Cardiac muscle cell (in vitro differentiated cells and primary cell): ENCODE measurements around the gene NEK7. TPM values are rescaled to one million over a fixed set of nuclear protein-coding genes. Genes with fewer than 3 reads are reported as not detected.

ENCODE experiments used
- DNase-seq, 2 donors: peaks; one replicate each; pipeline versions ENCODE4 v3.0.0 to v3.0.0-alpha.2; 2010 to 2017; ENCODE audit warnings: low read depth in 1 of 2, low spot score in 1 of 2
- H3K27ac ChIP-seq: fragments of 200-600 bp; sonication (generic); 2 replicates; pipeline ENCODE4 v1.5.1; 2016
- H3K27me3 ChIP-seq: fragments of 200-600 bp; sonication (generic); 2 replicates; pipeline ENCODE4 v1.6.0; 2016; ENCODE audit warnings: control low read depth
- H3K36me3 ChIP-seq: fragments of 200-600 bp; sonication (generic); 2 replicates; pipeline ENCODE4 v1.5.1; 2016; ENCODE audit warnings: control low read depth
- H3K4me1 ChIP-seq: fragments of 200-600 bp; sonication (generic); 2 replicates; pipeline ENCODE4 v1.8.1; 2017; ENCODE audit warnings: low read depth, mild to moderate bottlenecking, mixed run types
- H3K4me3 ChIP-seq: fragments of 200-600 bp; sonication (generic); 2 replicates; pipeline ENCODE4 v1.5.1; 2016; ENCODE audit warnings: mild to moderate bottlenecking
- H3K9me3 ChIP-seq: fragments of 200-600 bp; sonication (generic); 2 replicates; pipeline ENCODE4 v1.5.1; 2017; ENCODE audit warnings: low read depth, mild to moderate bottlenecking, control low read depth
- polyA plus RNA-seq: library from polyadenylated mRNA; unstranded; fragments of >200 nt; fragmentation: Nextera tagmentation; extraction: Ambion mirVana; gene quantifications from 2 replicates; pipeline ENCODE4 v1.2.1, GENCODE V29; 2016
- total RNA-seq: library from RNA; depleted of rRNA; stranded (reverse); fragments of >200 nt; gene quantifications from 2 replicates; pipeline ENCODE4 v1.2.3, GENCODE V29; 2016
- TF ChIP-seq, protein P1 (sequence below): IDR thresholded peaks from 2 replicates; pipeline ENCODE4 v1.5.1; 2012; ENCODE audit warnings: low read depth, mild to moderate bottlenecking, low read length

Gene NEK7
- total and polyA plus RNA-seq, 2 experiments from 2014 or later = 46.1 to 63.1 TPM

DNA sequence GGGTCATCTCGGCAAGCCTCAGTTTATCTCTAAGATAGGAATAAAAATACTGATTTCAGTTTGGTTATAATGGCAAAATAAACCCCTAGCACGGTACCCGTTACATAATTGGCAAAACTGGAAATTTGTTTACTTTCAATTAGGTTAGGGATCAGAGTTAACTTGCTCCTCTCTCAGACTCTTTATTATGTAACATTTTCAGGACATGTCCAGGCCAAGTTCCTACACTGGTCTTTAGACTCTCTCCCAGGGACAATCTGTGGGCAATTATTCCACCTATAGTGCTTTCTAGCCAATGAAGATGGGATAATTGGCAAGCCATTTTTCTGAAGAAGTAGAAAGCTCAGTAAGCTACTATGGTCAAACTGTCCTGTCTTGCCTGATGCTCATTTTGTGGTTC, 189.4 kb downstream of the NEK7 start:
- TF ChIP-seq, protein P1, sequence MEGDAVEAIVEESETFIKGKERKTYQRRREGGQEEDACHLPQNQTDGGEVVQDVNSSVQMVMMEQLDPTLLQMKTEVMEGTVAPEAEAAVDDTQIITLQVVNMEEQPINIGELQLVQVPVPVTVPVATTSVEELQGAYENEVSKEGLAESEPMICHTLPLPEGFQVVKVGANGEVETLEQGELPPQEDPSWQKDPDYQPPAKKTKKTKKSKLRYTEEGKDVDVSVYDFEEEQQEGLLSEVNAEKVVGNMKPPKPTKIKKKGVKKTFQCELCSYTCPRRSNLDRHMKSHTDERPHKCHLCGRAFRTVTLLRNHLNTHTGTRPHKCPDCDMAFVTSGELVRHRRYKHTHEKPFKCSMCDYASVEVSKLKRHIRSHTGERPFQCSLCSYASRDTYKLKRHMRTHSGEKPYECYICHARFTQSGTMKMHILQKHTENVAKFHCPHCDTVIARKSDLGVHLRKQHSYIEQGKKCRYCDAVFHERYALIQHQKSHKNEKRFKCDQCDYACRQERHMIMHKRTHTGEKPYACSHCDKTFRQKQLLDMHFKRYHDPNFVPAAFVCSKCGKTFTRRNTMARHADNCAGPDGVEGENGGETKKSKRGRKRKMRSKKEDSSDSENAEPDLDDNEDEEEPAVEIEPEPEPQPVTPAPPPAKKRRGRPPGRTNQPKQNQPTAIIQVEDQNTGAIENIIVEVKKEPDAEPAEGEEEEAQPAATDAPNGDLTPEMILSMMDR = no peak
- Histone ChIP-seq H3K27me3 (no peaks in the 10 kb centered on the region), H3K9me3 (no peaks in the 10 kb centered on the region), H3K4me1 (no peaks in the 10 kb centered on the region), H3K36me3 (no peaks in the 10 kb centered on the region), H3K4me3 (no peak overlapping the region), H3K27ac (no peak overlapping the region)
- DNase-seq = no peak

DNA sequence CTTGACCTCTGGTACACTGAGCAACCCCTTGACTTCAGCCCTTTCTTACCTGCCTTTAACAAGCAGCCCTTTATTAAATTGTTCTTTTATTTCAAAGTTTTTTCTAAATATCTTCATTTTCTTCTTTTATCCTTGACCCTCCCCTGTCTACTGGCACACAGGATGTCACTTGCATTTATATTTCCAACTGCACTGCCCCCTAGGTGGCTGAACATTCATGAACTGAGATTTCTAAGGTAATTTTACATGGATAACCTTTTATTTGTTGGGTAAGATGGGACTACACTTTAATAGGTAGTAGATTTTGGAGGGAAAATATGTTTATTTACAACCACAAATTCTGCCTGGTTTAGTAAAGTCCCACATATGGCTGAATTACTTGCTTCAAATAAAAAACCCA, 193.7 kb downstream of the NEK7 start:
- Histone ChIP-seq H3K27me3 (no peaks in the 10 kb centered on the region), H3K36me3 (no peaks in the 10 kb centered on the region), H3K9me3 (no peaks in the 10 kb centered on the region), H3K4me1 (no peaks in the 10 kb centered on the region), H3K27ac (no peak overlapping the region), H3K4me3 (no peak overlapping the region)
- TF ChIP-seq, protein P1 = peak; percentile 12
- DNase-seq = no peak

DNA sequence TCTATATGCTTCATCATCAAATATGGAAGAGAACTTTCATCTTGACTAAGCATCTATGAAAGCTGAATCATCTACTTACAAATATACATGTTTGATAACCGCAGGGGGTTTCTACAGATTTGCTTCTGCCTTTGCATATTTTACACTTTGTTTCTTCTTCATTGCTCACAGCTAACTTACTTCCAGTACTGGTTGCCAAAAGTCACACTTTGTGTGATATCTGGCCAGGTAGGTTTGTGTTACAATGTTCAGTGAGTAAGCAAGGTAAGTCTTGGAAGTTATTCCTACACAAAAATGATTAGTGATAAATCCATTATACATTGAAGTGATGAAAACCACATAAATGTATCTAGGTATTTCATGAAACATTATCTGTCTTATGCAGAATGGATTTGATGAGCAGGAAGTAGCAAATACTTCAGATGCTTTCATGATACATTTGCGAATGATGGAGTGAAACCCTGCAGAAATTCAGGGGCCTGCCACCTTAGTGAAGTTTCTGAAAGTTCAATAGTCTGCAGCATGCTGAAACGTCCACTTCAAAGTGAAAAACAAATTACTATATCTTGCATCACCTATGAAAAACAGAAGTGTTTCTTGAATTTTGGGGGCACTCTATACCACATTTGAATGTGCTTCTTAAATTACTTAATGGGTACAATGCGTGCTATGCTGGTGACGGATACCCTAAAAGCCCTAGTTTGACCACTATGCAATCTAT, 196.3 kb downstream of the NEK7 start:
- TF ChIP-seq, protein P1 = no peak
- Histone ChIP-seq H3K9me3 (no peaks in the 10 kb centered on the region), H3K4me3 (no peak overlapping the region), H3K27ac (no peak overlapping the region), H3K27me3 (no peaks in the 10 kb centered on the region), H3K36me3 (no peaks in the 10 kb centered on the region), H3K4me1 (no peaks in the 10 kb centered on the region)
- no peak for DNase-seq

DNA sequence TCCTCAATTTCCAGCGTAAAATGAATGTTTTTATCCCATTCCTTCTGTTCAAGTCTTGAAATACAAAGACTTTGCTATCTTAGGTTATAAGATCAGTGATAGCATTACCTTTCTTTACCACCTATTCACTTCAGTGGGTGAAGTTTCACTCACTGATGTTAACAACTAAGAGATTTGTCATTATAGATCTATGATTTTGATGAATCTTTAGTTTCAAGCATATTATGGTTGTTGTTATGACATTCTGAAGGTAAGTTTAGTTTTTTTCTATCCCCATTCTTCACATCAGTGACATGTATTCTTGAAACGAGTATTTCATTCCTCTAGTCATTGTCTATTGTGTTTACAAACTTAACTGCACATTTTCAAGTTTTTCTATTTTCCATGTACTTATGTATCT, 201.1 kb downstream of the NEK7 start:
- H3K4me1 ChIP-seq = no peaks in the 10 kb centered on the region
- DNase-seq = no peak
- TF ChIP-seq, protein P1 = no peak
- H3K27me3 ChIP-seq = no peaks in the 10 kb centered on the region
- no peaks in the 10 kb centered on the region for H3K9me3 ChIP-seq
- no peak overlapping the region for H3K4me3 ChIP-seq
- no peaks in the 10 kb centered on the region for H3K36me3 ChIP-seq
- no peak overlapping the region for H3K27ac ChIP-seq

DNA sequence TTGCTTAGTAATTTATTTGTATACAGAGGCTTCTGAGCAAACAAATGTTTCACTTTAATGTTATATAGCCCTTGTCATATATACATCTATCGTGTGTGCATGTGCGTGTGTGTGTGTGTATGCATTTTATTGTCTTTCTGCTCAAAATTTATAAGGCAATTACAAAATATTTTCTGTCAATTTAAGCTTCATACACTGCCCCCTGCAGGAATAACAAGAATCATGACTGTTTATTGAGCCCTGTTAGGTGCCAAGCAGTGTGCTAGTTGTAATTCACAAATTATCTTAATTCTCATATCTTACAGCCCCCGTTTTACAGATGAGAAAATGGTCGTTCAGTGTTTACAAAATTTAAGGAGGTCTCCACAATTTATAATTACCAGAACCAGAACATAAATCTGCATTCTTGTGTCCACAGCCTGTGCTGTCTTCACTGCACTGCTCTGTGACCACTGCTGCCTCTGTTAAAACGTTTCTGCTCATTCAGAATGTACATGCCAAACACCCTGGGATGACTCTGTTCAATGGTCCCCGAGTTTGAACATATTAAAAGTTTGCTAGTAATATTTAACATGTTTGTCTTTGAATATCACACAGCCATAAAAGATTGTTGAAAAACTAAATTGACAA, 202.3 kb downstream of the NEK7 start:
- TF ChIP-seq, protein P1 = peak; percentile 40
- Histone ChIP-seq H3K9me3 (no peaks in the 10 kb centered on the region), H3K27ac (no peak overlapping the region), H3K4me3 (no peak overlapping the region), H3K36me3 (no peaks in the 10 kb centered on the region), H3K4me1 (no peaks in the 10 kb centered on the region), H3K27me3 (no peaks in the 10 kb centered on the region)
- DNase-seq = peak in 1 of 2 donors; percentile 46
